Lung microvascular endothelial cell (primary cell): ENCODE results near the gene C9orf78. TPM values are rescaled to one million over a fixed set of nuclear protein-coding genes. Genes with fewer than 3 reads are reported as not detected.
A peak's percentile ranks its signal among the peaks of the same experiment; 100 is the strongest.
"Not testable (repeated sequence)": the region's sequence is repeated elsewhere in the genome, so short reads cannot be mapped to it uniquely, and the experiment has no call there.

ENCODE experiments used
- DNase-seq, 2 donors: peaks; one replicate each; pipeline versions ENCODE4 v3.0.0 to v3.0.0-alpha.2; 2010; ENCODE audit warnings: low read depth in 2 of 2
- total RNA-seq: library from RNA; depleted of rRNA; stranded (reverse); fragments of >200 nt; gene quantifications from 2 replicates; pipeline ENCODE4 v1.2.1, GENCODE V29; 2014

The C9orf78 gene
- total RNA-seq, 1 donor from 2014 or later: 36.5 TPM

- no peak for DNase-seq
Measured at GRCh38 chr9:129813661-129814060, 21.4 kb downstream of the C9orf78 start.

- DNase-seq: no peak
Measured at GRCh38 chr9:129812385-129812784, 22.7 kb downstream of the C9orf78 start.

GRCh38 chr9:129811967-129812363, 23.1 kb downstream of the C9orf78 start:
- DNase-seq: no peak

- no peak for DNase-seq
Measured at GRCh38 chr9:129810788-129811187, 24.3 kb downstream of the C9orf78 start.

- DNase-seq: no peak
Measured at GRCh38 chr9:129810116-129810515, 25.0 kb downstream of the C9orf78 start.

- no peak for DNase-seq
Measured at GRCh38 chr9:129809346-129809745, 25.7 kb downstream of the C9orf78 start.

- no peak for DNase-seq
Measured at GRCh38 chr9:129806061-129806460, 29.0 kb downstream of the C9orf78 start.

GRCh38 chr9:129803676-129804060, 31.4 kb downstream of the C9orf78 start:
- no peak for DNase-seq

- peak; percentile 93 to 96 for DNase-seq
Measured at GRCh38 chr9:129802833-129803675, 32.0 kb downstream of the C9orf78 start, which contains the start of gene TOR1B. TSS of gene TOR1B (plus strand) at chr9:129803184. CDS start at chr9:129803213, 29 bp downstream.

- no peak for DNase-seq
Measured at GRCh38 chr9:129801504-129801903, 33.6 kb downstream of the C9orf78 start.

- no peak for DNase-seq
Measured at GRCh38 chr9:129798973-129799372, 36.1 kb downstream of the C9orf78 start.

GRCh38 chr9:129796029-129796428, 39.0 kb downstream of the C9orf78 start:
- DNase-seq: not testable (repeated sequence)

- DNase-seq: no peak
Measured at GRCh38 chr9:129794549-129794948, 40.5 kb downstream of the C9orf78 start.

- DNase-seq: no peak
Measured at GRCh38 chr9:129786481-129786880, 48.6 kb downstream of the C9orf78 start.

- DNase-seq: no peak
Measured at GRCh38 chr9:129785866-129786265, 49.2 kb downstream of the C9orf78 start.

- DNase-seq: not testable (repeated sequence)
Measured at GRCh38 chr9:129784970-129785369, 50.1 kb downstream of the C9orf78 start.

- peak; percentile 70 to 75 for DNase-seq
Measured at GRCh38 chr9:129783516-129784361, 51.3 kb downstream of the C9orf78 start.

GRCh38 chr9:129781981-129782380, 53.1 kb downstream of the C9orf78 start:
- DNase-seq: no peak

GRCh38 chr9:129781131-129781530, 53.9 kb downstream of the C9orf78 start:
- no peak for DNase-seq

- no peak for DNase-seq
Measured at GRCh38 chr9:129779560-129780190, 55.4 kb downstream of the C9orf78 start.

- no peak for DNase-seq
Measured at GRCh38 chr9:129778469-129778868, 56.6 kb downstream of the C9orf78 start.

- DNase-seq: no peak
Measured at GRCh38 chr9:129777769-129778130, 57.3 kb downstream of the C9orf78 start.
